DMS53 treated with DMSO at 0.1 percent for 48 hours (cell line): Measurements from ENCODE around the gene ZNF700.
A peak's percentile ranks its signal among the peaks of the same experiment; 100 is the strongest.
"Not testable (repeated sequence)": the region's sequence is repeated elsewhere in the genome, so short reads cannot be mapped to it uniquely, and the experiment has no call there.

Experiments used
- DNase-seq: peaks from one replicate; lab custom pipeline; 2025; ENCODE audit not compliant: unreplicated experiment; lab: John Stamatoyannopoulos, UW

The ZNF700 gene

DNA sequence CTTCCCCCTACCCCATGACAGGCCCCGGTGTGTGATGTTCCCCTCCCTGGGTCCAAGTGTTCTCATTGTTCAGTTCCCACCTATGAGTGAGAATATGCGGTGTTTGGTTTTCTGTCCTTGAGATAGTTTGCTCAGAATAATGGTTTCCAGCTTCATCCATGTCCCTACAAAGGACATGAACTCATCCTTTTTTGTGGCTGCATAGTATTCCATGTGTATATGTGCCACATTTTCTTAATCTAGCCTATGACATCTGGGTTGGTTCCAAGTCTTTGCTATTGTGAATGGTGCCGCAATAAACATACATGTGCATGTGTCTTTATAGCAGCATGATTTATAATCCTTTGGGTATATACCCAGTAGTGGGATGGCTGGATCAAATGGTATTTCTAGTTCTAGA, 13.5 kb downstream of the ZNF700 start:
- not testable (repeated sequence) for DNase-seq

DNA sequence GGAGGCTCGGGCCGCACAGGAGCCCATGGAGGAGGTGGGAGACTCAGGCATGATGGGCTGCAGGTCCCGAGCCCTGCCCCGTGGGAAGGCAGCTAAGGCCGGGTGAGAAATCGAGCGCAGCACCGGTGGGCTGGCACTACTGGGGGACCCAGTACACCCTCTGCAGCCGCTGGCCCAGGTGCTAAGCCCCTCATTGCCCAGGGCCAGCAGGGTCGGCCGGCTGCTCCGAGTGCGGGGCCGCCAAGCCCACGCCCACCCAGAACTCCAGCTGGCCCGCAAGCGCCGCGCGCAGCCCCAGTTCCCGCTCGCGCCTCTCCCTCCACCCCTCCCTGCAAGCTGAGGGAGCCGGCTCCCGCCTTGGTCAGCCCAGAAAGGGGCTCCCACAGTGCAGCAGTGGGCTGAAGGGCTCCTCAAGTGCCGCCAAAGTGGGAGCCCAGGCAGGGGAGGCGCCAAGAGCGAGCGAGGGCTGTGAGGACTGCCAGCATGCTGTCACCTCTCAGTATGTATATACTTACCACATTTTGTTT, 16.5 kb downstream of the ZNF700 start:
- DNase-seq: not testable (repeated sequence)

DNA sequence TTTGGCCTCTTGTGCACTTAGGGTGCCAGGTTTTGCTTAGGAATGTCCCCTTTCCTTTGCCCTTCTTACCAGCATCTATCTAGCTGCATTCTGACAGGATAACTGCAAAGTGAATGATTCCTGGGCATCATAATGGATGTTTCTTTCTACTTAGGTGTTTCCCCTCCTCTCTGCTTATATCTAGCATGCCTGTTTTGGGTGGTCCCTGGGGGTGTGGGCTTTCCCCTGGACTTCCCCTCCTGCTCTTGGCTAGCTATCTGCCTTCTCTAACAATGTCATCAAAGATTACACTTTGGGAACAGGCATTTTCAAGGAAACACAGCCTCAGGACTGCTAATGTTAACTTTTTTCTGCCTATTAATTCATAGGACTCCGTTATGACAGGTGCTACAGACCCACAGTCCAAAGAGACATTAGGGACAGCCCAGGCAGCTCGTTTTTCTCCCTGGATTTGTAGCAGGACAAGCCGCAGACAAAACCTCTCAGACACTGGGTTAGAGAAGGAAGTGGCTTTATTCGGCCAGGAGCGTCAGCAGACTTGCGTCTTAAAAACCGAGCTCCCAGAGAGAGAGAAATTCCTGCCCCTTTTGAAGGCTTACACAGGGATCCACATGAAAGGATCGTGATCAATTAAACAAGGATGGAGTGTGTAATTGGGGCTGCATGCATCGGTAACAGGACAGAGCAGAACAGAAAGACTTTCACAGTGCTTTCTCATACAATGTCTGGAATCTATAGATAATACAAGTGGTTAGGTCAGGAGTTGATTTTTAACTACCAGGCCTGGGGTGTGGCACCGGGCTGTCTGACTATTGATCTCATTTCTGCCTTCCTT, 17.3 kb downstream of the ZNF700 start:
- DNase-seq: no peak

DNA sequence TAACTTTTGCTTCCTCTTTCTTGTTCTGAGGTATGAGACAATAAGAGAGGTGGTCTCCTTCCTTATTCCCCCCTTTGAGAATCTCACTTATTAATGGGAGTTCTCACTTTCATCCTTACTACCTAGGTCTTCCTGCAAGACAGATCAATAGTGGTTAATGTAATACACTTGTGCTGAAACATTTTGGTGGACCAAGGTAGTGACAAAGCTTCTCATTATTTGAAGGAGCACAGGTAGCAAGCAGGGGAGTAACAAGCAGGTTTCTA, 17.9 kb downstream of the ZNF700 start:
- DNase-seq: no peak

DNA sequence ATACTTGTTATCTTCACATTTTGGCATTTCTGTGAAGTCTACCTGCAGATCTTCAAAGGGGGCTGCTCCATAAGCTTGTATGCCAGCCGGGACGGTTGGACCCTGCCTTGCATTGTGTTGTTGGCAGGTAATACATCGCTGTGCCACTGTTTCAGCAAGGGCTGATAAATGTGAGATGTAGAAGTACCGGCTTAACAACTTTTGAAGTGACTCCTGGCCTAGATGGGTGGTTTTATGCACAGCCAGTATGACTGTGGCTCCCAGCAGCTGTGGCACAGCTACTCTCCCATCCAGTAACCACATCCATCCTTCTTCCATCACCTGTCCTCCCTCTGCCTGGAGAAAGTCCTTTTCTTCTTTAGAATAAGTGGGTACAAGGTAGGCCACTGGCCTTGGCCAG, 19.7 kb downstream of the ZNF700 start:
- DNase-seq: no peak

DNA sequence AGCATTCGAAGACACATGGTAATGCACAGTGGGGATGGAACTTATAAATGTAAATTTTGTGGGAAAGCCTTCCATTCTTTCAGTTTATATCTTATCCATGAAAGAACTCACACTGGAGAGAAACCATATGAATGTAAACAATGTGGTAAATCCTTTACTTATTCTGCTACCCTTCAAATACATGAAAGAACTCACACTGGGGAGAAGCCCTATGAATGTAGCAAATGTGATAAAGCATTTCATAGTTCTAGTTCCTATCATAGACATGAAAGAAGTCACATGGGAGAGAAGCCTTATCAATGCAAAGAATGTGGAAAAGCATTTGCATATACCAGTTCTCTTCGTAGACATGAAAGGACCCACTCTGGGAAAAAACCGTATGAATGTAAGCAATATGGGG, 23.7 kb downstream of the ZNF700 start:
- DNase-seq: no peak

DNA sequence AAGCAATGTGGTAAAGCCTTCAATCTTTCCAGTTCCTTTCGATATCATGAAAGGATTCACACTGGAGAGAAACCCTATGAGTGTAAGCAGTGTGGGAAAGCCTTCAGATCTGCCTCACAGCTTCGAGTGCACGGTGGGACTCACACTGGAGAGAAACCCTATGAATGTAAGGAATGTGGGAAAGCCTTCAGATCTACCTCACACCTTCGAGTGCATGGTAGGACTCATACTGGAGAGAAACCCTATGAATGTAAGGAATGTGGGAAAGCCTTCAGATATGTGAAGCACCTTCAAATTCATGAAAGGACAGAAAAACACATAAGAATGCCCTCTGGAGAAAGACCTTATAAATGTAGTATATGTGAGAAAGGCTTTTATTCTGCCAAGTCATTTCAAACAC, 24.3 kb downstream of the ZNF700 start:
- DNase-seq: no peak

DNA sequence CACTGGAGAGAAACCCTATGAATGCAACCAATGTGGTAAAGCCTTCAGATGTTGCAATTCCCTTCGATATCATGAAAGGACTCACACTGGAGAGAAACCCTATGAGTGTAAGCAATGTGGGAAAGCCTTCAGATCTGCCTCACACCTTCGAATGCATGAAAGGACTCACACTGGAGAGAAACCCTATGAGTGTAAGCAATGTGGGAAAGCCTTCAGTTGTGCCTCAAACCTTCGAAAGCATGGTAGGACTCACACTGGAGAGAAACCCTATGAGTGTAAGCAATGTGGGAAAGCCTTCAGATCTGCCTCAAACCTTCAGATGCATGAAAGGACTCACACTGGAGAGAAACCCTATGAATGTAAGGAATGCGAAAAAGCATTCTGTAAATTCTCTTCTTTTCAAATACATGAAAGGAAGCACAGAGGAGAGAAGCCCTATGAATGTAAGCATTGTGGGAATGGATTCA, 24.7 kb downstream of the ZNF700 start:
- not testable (repeated sequence) for DNase-seq

DNA sequence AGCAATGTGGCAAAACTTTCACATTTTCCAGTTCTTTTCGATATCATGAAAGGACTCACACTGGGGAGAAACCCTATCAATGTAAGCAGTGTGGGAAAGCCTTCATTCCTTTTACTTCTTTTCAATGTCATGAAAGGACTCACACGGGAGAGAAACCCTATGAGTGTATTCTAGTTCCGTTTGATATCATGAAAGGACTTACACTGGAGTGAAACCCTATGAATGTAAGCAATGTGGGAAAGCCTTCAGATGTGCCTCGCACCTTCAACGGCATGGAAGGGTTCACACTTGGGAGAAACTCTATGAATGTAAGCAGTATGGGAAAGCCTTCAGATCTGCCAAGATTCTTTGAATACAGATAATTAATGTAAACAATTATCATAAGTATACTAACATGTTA, 25.4 kb downstream of the ZNF700 start:
- DNase-seq: no peak

DNA sequence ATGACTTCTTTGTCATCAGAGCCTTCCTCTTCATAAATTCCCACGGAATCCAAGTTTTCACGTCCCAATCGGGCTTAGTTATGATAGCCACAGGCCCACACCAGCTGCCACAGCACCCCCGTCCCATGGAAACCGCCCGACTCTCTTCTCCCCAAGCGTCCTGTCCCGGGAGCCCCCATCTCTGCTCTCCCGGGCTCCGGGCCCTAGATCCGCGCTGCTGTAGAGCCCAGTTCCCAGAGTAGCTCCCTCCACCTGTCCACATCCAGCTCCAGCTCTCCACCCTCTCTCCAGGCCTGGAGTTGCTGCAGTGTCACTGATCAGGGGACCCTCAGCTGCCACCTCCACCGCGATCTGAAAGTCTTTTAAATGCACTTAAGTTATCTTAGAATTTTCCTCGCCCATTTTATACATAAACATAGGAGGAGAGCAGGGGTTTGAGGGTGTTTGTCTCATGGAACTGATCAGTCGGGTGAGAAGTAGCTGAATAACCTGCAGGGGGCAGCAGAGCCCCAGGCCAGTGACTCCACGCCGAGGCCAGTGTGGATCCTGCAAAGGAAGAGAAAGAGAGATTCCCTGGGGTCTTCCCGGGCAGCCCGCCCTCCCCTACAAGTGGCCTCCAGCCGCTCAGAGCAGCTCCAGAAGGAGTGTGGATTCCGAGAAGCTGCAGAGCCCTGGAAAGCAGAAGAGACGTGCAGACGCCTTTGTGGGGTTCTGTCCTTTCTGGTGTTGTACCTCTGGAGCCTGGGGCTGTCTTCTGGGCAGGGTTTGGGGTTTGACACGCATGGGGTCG, 38.9 kb downstream of the ZNF700 start:
- peak; percentile 53 for DNase-seq

DNA sequence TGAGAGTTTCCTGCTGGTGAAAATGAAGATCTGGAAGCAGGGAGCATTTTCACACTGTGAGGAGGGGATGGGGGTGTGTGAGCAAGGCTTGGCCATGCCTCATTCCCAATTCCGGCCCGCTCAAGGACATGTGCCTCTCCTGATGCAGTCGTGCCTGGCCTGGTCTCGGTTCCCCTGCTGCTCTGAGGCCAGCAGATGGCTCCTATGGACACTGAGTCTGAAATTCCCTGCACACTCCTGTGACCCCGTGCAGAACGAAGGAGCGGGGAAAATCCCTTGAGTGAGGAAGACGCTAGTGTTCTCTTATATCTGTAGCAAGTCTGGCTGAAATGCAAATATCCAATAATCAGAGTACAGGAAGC, 39.6 kb downstream of the ZNF700 start:
- no peak for DNase-seq

DNA sequence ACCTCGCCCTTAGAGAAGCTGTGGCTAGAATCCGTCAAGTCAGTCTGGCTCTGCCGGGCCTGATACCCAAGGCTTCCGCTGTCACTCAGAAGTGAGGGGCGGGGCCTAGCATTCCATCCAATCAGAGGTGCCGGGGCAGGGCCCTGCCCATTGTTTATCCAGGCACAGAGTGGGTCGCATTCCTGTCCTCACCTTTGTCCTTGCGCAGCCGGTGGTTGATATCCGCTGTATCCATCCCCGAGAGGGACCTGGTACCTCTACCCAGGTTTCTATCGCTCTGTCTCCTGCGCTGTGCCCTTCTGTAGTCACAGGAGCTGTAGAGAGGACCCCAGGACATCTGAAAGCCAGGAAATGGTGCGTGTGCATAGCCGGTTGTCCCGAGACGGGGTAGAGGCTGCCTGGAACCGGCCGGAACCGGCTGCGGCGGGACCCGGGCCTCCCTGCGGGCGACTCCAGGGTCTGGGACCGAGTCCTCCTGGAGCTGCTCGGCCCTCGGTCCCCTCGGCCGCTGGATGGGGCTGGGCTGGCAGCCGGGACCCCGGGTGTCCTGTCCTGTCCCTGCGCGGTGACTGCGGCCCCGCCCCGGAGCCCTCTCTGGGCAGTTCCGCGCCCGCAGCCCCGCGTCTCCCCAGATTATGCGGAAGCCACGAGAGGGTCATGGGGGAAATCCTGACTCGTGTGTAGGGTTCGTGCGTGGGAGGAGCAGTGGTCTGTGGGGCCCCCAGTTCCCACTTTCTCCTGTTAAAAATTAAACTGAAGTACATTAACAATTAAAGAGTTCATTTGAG, 40.1 kb downstream of the ZNF700 start, which contains the start of gene ZNF763:
Gene ZNF763, plus strand, starts transcription at position 183 of the 788 bp plus-strand sequence. Its CDS starts 169 bp downstream, at position 352.
- peak; percentile 88 for DNase-seq

DNA sequence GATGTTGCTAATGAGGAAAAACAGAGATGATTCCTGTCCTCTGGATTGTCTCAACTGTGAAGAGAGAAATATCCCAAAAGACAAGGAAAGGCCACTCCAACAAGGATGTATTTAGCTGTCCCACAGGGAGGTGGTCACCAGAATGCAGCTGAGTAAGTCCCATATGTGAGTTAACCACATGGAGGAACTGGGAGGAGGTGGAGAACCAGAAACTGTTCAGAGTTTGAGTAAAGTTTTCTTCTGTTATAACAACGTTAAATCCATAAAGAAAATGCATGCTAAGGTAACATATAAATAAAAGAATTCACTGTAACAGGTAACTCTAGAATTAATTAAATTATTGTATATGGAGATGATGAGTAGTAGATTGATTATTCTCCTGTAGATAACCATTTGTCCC, 45.3 kb downstream of the ZNF700 start:
- no peak for DNase-seq

DNA sequence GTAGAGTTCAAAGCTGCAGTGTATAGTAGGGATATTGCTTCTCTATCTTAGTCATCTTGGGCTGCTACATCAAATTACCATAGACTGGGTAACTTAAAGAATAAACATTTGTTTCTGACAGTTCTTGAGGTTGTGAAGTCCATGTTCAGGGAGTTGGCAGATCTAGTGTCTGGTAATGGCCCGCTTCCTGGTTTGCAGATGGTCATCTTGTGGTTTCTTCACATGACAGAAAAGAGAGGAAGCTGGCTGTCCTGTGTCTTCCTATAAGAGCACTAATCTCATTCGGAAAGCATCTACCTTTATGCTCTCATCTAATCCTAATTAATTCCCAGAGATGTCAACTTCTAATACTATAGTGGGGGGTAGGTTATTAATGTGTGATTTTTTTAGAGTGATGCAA, 46.1 kb downstream of the ZNF700 start:
- no peak for DNase-seq

DNA sequence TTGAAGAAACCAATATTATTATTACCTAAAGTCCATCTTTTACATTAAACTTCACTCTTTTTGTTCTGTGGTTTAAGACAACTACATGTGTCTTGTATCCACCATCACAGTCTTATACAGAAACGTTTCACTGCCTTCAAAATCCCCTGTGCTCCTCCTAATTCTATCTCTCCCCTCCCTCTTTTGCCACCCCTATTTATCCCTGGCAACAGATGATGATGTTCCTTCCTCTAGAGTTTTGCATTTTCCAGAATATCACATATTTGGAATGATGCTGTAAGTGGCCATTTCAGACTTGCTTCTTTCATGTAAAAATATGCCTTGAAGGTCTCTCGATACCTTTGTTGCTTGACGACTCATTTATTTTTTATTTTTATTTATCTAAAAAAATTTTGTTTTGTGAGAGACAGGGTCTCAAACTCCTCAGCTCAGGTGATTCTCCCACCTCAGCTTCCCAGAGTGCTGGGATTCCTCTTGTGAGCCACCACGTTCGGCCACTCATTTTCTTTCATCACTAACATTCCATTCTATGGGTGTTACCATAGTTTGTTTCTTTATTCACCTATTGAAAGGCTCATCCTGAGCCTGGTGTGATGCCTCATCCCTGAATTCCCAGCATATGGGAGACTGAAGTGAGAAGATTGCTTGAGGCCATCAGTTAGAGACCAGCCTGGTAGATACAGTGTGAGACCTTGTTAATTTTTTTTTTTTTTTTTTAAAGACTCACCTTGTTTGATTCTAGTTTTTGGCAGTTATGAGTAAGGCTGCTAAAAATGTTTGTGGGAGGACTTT, 48.3 kb downstream of the ZNF700 start:
- DNase-seq: no peak

DNA sequence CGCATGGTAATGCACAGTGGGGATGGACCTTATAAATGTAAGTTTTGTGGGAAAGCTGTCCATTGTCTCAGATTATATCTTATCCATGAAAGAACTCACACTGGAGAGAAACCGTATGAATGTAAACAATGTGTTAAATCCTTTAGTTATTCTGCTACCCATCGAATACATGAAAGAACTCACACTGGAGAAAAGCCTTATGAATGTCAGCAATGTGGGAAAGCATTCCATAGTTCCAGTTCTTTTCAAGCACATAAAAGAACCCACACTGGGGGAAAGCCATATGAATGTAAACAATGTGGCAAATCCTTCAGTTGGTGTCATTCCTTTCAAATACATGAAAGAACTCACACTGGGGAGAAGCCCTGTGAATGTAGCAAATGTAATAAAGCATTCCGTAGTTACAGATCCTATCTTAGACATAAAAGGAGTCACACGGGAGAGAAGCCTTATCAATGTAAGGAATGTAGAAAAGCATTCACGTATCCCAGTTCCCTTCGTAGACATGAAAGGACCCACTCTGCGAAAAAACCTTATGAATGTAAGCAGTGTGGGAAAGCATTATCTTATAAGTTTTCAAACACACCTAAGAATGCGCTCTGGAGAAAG, 53.7 kb downstream of the ZNF700 start:
- DNase-seq: no peak

DNA sequence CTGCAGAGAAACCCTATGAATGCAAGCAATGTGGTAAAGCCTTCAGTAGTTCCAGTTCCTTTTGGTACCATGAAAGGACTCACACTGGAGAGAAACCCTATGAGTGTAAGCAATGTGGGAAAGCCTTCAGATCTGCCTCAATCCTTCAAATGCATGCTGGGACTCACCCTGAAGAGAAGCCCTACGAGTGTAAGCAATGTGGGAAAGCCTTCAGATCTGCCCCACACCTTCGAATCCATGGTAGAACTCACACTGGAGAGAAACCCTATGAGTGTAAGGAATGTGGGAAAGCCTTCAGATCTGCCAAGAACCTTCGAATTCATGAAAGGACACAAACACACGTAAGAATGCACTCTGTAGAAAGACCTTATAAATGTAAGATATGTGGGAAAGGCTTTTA, 54.6 kb downstream of the ZNF700 start:
- DNase-seq: no peak

DNA sequence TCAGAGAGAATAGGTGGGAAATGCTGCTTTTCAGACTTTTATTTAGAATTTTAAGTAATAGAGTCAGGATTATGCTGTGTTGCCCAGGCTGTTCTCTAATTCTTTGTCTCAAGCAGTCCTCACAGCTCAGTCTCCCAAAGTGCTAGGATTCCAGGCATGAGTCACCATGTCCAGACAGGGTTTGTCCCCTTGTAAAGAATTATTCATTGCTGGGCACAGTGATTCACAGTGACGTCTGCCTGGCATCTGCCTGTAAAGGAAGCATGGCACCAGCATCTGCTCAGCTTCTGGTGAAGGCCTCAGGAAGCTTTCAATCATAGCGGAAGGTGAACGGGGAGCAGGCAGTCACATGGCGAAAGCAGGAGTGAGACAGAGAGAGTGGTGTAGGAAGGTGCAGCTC, 57.6 kb downstream of the ZNF700 start:
- no peak for DNase-seq

DNA sequence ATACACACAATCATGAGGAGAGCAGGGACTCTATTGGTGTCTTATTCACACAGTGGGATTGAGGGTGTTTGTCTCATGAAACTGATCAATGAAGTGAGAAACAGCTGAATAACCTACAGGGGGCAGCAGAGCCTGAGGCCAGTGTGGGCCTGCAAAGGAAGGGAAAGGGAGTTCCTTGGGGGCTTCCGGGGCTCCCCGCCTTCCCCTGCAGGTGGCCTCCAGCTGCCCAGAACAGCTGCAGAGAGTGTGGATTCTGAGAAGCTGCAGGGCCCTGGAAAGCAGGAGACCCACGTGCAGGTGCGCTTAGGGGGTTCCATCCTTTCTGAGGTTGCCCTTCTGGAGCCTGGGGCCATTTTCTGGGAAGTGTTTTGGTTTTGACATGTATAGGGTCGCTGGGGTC, 60.1 kb downstream of the ZNF700 start:
- no peak for DNase-seq

DNA sequence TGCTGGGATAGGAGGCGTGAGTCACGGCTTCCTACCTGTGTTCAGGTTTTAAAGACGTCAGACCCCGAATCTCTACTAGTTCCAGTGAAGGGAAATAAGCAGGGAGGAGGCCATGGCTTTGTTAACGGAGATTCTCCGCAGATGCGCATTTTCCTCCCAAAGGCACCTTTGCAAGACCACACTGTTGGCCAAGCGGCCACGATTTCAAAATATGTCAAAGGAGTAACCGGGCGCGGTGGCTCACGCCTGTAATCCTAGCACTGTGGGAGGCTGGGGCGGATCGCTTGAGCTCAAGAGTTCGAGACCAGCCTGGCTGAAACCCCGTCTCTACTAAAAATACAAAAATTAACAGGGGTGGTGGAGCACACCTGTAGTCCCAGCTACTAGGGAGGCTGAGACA, 61.8 kb downstream of the ZNF700 start:
- DNase-seq: no peak
